ENCODE results near the gene ING5.

DNA sequence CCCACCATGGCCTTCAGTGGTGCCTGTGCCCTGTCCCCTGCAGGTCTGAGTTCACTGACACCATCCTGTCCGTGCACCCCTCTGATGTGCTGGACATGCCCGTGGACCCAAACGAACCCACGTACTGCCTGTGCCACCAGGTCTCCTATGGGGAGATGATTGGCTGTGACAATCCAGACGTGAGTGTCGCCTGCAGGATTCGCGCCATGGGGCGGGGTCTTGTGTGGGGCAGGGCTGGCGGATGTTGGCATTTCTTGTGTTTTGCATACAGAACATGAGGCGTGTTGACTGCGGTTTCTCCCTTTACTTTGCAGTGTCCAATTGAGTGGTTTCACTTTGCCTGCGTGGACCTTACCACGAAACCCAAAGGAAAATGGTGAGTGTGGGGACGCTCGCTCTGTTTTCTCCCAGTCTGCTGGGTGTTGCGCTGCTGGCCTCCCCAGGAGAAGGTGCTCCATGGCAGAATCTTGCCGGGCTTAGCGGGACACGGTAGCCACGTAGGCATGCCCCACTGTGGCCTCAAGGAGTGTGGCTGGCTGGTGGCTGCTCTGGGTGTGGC is 21.1 kb downstream of the ING5 start:
- TF ChIP-seq, protein P1, sequence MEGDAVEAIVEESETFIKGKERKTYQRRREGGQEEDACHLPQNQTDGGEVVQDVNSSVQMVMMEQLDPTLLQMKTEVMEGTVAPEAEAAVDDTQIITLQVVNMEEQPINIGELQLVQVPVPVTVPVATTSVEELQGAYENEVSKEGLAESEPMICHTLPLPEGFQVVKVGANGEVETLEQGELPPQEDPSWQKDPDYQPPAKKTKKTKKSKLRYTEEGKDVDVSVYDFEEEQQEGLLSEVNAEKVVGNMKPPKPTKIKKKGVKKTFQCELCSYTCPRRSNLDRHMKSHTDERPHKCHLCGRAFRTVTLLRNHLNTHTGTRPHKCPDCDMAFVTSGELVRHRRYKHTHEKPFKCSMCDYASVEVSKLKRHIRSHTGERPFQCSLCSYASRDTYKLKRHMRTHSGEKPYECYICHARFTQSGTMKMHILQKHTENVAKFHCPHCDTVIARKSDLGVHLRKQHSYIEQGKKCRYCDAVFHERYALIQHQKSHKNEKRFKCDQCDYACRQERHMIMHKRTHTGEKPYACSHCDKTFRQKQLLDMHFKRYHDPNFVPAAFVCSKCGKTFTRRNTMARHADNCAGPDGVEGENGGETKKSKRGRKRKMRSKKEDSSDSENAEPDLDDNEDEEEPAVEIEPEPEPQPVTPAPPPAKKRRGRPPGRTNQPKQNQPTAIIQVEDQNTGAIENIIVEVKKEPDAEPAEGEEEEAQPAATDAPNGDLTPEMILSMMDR (conservative IDR thresholded peaks at IDR 0.05; ENCODE audit: low read depth, low read length), result no peak
- TF ChIP-seq EZH2 (IDR thresholded peaks at IDR 0.05; ENCODE audit: low read length, unreplicated experiment) (no peak), EZH2phosphoT487 (IDR thresholded peaks at IDR 0.05; ENCODE audit: borderline replicate concordance, low read length) (no peak)

Measured in PC-3 (cell line).